HG03460 (cell line): Measurements from ENCODE around the gene PHF21B.

Experiments
- ATAC-seq: cut with Tn5 transposase; IDR thresholded peaks from one replicate; pipeline ENCODE4 v1.9.1; 2021; ENCODE audit not compliant: unreplicated experiment

Gene PHF21B

DNA sequence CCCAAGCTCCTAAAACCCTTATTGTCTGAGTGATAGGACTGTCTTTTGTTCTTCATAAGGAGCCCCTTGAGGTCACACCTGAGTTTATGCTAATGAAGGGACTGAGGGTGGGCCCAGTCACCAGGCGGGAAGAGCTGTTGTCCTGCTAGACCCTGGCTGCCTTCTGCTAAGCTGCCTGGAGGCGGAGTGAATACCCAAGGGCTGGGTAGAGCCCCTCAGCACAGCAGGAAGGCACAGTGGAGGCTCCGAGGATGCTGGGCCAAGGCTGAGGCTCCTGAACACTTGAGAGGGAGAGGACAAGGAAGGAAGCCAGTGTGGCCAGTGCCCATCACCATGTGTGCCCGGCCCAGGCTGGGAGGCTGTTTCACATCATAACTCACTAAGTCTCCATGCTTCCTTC is 4.8 kb upstream of the PHF21B start:
- ATAC-seq, result no peak

DNA sequence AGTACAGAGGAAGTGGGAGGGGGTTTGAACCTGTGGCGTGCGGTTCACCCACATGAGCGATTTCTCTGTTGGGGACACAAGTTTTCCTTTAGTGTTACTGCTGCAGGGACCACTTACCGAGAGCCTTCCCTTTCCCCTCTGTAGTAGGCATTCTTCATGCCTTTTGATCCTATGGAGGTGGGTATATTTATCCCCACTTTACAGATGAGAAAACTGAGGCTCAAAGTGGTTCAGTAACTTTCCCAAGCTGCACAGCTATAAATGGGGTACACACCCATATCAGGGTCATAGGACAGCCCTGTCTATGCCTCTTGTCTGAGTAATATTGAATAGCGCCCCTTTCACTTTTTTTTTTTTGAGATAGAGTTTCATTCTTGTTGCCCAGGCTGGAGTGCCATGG is 3.3 kb upstream of the PHF21B start:
- ATAC-seq, result no peak

DNA sequence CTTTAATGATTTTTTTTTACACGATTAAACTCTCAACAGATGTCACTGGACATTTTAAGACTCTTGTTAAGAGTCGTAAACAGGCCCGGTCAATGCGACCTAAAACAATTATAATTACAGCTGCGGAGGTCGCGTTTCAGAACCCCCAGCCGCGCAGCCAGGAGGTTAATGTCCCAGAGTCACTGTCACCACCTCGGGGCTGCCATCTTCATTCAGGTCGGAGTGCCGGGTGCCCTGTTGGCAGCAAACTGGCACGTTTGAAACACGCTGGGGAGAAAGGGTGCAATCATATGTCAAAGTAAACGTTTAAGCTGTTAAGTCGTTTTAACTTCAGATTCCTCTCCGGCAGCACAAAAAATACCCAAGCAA is 711 bp upstream of the PHF21B start:
- no peak for ATAC-seq

DNA sequence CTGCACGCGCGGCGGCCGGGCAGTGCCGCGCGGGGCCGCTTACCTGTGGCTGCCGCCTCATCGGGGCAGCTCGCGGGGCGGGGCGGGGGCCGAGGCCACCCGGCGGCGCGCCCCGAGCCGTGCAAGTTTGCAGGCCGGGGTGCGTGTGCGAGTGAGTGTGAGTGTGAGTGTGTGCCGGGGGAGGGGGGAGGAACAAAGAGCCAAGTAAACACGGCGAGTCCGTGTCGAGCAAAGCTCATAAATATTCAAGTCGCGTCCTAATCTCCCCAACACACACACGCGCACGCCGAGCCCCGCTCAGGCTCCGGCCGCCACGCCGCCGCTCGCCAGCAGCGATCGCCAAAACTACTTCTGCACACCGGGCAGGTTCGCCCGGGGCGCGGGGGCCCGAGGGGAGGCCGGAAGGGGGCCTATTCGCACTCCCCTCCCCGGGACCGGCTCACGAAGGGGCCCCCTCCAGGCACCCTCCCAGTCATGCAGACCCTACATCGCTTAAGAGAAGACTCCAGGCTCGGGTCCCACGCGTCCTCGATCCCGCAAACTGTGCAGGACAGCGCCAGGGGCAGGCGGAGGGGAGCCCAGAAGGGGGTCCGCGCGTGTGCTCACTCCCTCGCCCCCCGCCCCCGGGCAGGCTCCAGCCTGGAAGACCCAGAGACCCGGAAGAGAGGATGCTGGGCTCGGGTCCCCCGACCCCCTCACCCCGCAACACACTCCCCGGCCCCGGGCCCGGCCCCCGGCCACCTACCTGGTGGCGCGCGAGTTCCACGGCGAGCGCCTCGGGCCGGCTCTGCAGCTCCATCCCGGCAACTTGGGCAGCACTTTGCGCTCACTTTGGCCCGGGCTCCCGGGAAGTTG is 827 bp downstream of the PHF21B start:
- no peak for ATAC-seq

DNA sequence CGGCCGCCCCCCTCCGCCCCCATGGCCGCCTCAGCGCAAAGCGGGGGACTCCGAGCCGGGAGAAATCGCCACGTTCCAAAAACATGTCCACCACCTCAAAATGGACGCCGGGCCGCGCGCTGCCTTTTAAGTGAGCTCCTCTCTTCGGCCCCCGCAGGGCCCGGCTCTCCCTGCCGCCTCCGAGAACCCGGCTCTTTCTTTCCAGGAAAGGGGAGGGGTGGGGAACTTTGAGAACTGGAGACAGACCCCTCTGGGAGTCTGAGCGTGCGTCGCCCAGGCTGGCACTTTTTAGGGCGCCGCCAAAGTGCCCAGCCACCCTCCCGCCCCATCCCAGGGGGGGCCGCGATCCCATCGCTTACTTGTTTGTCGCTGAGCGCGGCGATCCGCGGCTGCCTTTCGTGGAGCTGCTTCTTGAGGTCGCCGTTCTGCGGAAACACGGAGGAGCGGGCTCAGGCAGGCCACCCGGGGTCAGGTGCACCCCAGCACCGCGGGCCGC is 1.6 kb downstream of the PHF21B start:
- ATAC-seq, result no peak

DNA sequence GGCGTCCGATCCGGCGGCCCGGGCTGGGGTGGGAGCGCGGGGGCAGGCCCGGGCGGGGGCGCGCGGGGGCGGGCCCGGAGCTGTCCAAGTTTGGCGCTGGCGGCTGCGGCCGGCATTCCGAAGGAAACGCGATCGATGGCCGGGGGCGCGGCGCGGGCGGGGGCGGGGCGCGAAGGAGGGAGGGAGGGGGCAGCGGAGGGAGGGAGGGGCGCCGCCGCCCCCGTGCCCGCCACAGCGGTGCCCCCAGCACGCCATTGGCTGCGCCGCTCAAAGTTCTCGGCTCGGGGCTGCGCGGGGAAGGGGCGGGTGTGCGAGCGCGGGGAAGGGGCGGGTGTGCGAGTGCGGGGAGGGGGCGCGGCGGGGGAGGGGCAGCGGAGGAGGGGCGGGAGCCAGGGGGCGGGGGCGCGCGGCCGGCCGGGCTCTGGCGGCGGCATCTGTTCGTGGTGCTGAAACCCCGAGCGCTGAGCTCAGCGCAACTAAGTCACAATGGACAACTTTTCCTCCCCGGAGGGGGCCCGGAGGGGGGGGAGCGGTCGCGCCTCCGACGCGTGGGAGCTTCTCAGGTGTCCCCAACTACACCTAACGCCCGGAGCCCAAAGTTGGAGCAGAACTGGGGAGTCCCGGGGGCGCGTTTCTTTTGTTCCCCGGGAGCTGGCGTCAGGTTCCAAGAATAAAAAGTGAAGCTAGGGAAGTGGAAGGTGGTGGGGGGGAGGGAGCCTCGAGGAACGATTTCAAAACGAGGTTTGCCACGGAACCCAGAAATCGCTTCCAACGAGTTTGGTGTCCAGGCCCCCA is 2.2 kb downstream of the PHF21B start:
- ATAC-seq, result no peak

DNA sequence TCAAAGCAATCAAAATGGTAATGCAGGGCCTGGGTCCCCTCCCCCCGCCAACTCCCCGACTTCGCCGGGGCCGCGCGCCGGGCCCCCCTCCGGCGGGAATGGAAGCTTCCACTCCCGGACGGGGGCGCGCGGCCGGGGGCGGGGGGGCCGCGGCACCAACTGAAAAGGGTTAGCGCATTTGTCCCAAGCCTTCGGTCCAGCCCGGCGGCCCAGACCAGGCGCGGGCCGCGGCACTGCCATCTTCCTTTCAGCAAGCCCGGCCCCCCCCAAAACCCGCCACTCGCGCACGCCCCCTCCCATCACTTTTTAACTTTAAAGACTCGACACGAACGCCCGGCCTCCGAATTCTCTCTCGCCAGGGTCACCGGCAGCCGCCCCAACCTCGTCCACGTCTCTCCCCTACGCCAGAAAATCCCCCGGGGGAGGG is 2.8 kb downstream of the PHF21B start:
- ATAC-seq, result no peak

DNA sequence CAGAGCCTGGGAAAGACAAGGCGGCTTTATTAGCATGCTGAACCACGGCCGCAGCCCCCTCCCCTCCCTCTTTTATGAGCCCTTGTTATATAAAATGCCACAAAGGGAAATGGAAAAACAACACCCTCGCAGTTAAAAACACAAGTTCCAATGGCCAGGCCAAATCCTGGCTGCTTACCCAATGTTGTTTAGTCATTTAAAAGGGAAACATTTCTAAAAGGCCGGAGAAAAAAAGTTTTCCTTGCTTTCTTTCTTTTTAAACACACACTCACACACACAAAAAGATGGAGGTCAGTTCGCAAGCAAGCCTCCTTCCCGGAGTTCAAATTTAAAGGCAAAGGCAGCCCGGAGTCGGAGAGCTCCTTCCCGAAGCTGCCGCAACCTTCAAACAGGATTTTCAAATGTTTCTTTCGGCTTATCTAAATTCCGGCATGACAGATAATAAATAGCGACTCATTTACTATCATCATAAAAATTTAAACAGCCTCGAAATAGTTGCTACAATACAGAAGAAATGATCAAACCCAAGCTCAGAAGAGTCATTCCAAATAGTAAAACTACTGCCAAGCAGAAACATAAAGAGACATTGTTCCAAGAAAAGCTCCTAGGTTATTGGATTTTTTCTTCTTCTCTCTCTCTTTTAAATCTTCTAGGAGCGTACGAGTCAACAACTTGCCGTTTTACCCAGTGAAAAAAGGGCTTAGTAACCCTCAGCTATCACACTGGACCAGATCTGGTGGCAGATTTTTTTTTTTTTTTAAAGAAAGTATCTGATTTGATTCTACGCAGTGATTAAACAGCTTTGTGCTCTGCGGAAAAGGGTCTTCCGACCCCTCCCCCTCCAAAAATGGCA is 3.5 kb downstream of the PHF21B start:
- no peak for ATAC-seq

DNA sequence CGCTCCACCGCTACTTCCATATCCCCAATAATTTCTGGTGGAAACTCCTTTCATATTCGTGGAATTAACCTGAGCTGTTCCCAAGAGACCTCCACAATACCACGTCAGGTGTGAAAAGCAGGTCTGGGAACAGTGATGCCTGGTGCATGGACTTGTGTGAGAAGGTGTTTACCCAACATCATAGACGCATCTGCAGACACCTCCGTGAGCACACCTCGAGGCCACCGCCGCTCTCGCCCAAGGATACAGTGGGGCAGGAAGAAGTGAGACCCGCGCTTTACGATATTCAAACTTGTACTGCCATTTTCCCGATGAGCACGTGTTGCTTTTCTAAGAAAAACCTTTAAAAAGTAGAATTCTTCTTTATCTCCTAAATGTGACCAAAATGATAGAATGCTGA is 8.2 kb downstream of the PHF21B start:
- ATAC-seq, result no peak

DNA sequence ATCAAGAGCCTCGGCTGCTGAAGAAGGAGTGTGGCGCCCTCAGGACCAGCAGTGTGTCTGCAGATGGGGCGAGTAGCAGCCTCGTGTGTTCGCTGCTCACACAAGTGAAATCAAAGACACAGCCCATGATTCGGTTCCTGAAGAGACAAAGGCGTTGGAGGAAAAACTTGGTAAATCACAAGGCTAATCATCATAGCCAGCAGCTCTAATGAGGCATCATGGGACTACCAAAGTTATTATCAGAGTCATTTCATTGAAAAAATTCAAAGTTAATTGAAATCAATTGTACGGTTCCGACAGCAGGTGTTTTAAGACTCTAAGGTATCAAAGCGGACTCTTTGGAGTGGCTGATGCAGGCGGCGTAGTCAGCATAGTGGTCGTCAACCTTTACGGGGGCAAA is 9.5 kb downstream of the PHF21B start:
- ATAC-seq, result no peak

DNA sequence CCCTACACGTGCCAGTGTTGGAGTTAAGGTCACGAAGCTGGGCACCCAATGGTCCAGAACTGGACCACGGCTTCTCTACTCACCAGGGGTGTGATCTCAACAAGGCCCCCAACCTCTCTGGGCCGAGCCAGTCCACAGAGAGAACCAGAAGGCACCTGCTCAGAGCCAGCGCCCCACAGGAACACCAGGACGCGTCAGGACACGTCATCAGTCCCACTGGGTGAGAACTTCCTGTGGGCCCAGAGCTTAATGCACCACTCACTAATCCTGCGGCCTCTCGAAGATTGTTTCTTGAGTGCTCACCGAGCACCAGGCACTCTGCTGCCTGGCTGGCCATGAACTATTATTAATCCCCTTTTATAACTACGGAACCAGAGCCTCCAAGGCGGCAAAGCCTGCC is 10.1 kb downstream of the PHF21B start:
- ATAC-seq, result no peak

DNA sequence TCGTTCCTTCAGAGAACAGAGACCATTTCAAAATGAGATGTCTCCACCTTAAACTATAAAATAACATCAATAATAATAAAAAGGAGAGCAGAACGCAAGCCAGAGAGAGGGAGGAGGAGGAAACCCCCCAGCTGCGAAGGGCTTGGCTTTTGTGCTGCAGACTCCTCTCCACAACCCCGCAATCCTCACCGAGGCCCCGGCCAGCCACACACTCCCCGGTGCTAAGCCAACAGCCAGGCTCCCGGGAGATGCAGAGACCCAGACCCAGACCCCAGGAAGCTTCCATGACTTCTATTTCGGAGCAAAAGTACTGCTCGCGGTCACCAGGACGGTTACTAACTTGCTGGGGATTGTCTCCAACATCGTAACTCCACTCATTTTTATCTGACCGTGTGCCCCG is 10.6 kb downstream of the PHF21B start:
- no peak for ATAC-seq

DNA sequence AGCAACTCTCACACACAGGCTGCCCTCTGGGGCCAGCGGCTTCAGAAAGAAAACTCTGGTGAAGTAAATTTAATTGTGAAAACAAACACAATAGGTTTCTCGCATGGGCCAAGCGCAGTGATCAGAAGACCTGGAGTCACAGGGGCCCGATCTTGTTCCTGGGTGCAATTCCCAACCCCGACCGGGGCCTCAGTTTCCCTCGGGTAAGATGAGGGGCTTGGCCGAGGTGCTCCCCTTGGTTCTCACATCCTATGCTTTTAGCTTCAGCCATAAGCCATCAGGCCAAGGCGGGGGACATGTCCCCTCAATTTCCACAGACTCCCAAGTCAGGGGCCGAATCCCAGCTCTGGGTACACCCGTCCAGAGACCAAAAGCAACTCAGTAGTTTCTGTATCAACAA is 11.5 kb downstream of the PHF21B start:
- no peak for ATAC-seq

DNA sequence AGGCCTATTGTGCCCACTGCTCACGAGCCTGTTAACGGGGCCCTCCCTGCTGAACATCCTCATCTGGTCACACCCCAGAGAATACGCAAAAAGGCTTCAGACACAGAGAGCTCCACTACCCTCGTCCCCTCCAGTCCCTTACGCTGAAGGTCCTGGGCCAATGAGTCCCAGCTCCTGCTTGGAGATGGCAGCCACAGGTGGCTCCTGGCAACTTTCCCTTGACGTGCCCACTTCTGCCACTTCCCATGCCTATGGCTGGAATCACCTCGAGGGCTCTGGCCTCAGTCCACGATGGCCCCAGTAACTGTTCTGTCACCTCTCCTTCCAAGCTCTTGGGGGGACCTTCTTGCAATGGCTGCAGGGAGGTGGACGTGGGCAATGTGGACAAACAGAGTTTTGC is 12.7 kb downstream of the PHF21B start:
- ATAC-seq, result no peak

DNA sequence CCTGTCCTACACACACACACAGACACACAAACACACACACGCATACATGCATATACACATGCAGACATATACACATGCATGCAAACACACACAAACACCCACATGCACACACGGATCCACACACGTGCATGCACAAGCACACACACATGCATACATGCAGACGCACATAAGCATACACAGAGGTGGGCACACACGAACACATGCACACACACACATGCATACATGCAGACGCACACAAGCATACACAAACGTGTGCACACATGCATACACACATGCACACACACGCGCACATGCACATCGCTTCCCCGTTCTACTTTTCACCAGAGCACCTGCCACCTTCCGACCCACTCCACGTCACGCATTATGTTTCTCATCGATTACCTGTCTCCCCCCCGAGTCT is 13.2 kb downstream of the PHF21B start:
- ATAC-seq, result no peak

DNA sequence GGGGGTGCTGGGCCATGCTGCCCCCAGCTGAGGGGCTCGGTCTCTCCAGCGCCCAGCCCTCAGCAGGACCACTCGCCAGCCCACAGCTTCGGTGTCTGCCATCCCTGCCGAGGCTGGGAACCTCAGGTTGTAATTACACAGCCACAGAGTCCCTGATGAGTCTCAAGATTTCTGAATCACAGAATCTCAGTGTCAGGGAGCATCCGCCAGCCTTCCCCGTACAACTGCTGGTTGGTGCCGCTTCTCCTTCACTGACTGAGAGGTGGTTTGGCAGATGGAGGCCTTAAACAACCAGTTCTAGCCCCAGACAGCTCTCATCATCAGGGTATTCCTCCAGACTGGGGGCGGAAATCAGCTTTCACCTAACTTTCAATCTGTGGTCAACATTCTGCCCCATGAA is 13.7 kb downstream of the PHF21B start:
- no peak for ATAC-seq

DNA sequence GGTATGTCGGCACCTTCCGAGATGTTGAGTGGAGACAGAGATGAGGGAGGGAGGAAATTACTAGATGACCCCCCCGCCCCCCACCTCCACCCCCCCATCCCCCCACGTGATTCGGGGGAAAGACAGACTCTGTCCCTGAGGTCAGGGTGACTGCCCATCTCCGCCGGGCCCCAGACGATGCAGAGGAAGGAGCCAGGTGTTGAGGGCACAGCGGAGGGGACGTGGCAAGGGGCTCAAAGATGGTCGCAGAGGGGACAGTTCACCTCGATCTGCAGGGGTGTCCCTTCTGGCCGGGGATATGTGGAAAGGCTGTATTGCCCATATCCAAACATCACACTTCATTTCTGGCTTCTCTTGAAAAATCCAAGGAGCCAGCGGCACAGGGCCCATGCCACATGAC is 14.1 kb downstream of the PHF21B start:
- ATAC-seq, result no peak

DNA sequence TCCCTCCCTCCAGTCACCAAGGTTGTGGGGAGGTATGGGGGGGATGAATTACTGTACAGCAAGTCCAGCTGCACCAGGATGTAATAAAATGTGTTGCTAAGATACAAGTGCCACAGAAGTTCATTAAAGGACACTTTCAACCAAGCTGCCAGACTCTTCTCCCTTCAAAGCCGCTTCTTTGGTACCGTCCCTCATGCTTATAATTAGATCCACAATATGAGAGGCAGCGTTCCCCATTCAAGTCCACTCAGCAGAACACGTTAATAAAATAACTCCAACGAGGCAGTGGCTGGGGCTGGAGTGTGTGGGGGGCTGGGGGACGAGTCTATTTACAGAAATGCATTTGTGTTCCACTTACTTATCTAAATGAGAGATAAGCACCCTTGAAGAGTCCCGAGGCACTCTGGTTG is 14.7 kb downstream of the PHF21B start:
- ATAC-seq, result no peak

DNA sequence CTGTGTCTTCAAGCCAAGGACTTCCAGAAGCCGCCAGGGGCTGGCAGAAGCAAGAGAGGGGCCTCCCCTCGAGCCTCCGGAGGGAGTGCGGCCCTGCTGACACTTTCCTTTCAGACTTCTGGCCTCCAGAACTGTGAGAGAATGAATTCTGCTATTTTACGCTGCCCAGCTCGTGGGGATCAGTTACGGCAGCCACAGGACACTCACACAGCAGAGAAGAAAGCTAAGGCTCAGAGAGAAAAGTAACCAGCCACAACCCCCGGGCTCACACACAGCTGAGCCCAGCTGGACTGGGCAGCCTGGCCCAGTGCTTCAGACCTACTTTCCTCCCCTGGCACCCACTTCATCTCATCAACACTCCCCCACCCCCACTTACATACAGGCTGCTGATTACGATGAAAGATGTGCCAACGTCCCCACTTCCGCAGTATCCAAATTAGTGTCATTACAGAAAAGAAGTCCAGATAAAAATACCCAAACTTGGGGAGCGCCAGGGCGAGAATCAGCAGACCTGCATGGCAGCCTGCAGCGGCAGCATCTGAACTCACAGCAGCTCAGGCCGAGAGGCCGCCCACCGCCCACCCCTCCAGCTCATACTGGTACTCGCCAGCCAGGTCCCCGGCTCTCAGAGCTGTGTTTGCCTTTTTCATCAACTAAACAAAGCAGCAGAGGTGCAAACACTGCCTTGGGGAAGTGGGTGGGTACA is 15.3 kb downstream of the PHF21B start:
- ATAC-seq, result no peak

DNA sequence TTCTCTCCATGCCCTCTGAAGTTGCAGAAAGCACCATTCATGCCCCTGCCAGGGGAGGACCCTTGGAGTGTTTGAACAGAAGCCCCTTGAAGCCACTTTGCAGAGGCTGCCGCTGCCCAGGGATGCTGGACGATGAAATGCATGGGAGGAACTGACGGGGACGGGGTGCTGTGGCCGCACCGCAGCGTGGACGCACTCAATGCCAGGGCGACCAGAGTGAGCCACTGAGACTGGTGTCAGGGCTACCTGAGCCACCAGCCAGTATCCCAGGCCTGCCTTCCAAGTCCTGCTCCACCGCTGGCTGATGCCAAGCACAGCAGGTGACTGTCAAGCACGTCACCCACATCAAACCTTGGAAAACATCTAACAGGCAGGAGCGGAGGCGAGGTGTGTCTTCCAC is 17.6 kb downstream of the PHF21B start:
- no peak for ATAC-seq

DNA sequence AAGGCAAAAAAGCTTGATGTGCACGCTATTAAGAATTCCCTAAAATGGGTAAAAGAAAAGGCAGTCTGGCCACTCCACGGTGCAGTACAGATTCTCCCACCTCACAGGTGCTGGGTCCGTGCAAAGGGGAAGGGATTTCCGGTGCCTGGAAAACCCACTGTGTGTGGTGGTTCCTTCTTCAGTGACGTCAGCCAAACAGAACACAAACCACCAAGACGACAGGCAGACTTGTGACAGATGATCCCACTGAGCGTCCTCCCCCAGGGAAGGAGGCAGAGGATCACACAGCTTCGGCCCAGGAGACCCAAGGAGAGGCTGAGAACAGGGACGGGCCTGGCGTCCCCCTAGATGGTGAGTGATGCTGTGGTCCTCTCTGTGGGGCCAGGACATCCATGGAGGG is 18.6 kb downstream of the PHF21B start:
- ATAC-seq, result no peak
